GM19025 (cell line): ENCODE data around the gene TMC4.
A peak's percentile ranks its signal among the peaks of the same experiment; 100 is the strongest.

Source experiments
- ATAC-seq: cut with Tn5 transposase; IDR thresholded peaks from one replicate; pipeline ENCODE4 v1.9.1; 2021; ENCODE audit warnings: mild to moderate bottlenecking, low read depth, moderate library complexity; ENCODE audit not compliant: unreplicated experiment

Gene TMC4

GRCh38 chr19:54136086-54136863, 36.7 kb downstream of the TMC4 start:
- no peak for ATAC-seq

- ATAC-seq, result no peak
These were observed 38.9 kb downstream of the TMC4 start for GRCh38 chr19:54133957-54134590.

DNA sequence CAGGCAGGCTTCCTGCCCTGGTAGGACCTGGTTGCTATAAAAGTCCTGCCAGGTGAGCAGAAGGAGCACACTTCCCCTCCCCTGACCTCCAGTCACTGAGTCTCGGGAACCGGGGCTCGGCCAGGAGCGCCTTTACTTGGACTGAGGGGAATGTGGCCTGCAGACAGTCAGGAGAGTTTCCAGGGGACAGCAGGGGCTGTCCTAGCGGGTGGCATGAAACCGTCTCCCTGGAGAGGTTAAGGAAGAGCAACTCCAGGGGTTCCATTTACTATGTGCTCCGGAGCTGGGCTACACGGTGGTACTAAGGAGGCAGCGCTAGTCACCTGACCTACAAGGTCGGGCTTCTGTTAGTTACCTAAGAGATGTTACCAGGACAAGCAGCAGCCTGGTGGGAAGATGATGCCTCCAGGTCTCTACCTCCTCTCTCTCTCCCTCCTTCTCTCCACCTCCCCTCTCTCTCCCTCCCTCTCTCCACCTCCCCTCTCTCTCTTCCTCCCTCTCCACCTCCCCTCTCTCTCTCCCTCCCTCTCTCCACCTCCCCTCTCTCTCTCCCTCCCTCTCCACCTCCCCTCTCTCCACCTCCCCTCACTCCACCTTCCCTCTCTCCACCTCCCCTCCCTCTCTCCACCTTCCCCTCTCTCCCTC, 39.5 kb downstream of the TMC4 start:
- ATAC-seq, result no peak

GRCh38 chr19:54129617-54129996, 43.4 kb downstream of the TMC4 start:
- no peak for ATAC-seq

DNA sequence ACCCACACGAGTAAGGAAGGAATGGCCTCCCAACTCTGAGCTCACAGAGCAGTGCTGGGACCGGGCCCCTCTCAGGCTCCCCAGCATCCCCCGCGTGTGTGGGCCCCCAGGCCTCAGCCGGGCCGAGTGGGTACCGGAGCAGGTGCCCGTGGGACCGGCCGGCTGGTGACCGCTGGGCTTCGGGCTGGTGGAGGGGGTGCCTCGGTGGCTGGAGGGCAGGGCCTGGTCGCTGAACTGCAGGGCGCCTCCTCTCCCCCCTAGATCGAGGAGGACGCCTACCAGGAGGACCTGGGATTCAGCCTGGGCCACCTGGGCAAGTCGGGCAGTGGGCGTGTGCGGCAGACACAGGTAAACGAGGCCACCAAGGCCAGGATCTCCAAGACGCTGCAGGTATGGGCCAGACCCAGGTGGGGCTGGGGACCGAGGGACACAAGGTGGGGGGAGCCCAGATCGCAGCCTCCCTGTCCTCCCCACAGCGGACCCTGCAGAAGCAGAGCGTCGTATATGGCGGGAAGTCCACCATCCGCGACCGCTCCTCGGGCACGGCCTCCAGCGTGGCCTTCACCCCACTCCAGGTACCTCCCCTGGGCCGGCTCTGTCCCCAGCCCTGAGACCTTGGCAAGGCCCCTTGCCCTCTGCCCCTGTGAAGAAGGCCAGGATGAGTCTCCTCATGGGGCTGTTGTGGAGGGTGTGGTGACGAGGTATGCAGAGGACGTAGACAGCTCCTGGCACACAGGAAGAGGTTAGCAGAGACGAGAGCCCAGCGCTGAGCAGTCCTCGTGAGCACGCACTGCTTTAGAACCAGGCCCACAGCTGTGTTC, 44.0 kb downstream of the TMC4 start:
- no peak for ATAC-seq

- no peak for ATAC-seq
These were observed 44.6 kb downstream of the TMC4 start for GRCh38 chr19:54128441-54128725.

- no peak for ATAC-seq
These were observed 45.1 kb downstream of the TMC4 start for GRCh38 chr19:54127688-54128440.

GRCh38 chr19:54125713-54126112, 47.2 kb downstream of the TMC4 start:
- no peak for ATAC-seq

- ATAC-seq, result no peak
These were observed 48.6 kb downstream of the TMC4 start for GRCh38 chr19:54124393-54124792.

DNA sequence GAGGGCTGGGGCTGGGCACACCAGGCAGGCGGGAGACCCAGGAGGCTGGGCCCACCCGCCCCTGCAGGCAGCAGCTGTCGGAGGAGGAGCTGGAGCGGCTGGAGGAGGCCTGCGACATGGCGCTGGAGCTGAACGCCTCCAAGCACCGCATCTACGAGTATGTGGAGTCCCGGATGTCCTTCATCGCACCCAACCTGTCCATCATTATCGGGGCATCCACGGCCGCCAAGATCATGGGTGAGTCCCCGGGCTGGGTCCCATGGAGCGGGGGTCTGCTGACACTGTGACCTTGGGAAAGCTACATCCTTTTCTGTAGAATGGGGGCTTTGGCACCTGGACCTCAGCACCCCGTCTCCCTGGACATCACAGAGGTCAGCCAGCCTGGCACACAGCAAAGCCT, 49.3 kb downstream of the TMC4 start:
- no peak for ATAC-seq

- no peak for ATAC-seq
These were observed 51.7 kb downstream of the TMC4 start for GRCh38 chr19:54121259-54121658.

- ATAC-seq, result peak; percentile 80
These were observed 57.6 kb downstream of the TMC4 start, which contains the start of the genes PRPF31 and TFPT for GRCh38 chr19:54115109-54116063. Gene PRPF31 (plus strand): TSS chr19:54115754. CDS start chr19:54118279, 2,525 bp downstream. Gene TFPT (minus strand): TSS chr19:54115657. CDS start chr19:54115269, 388 bp downstream.

GRCh38 chr19:54114340-54115108, 58.4 kb downstream of the TMC4 start:
- no peak for ATAC-seq
